Stimulated activated CD8-positive, alpha-beta memory T cell treated with anti-CD3 and anti-CD28 coated beads, Interleukin-7, amount 100 ng/mL, for 1 hour (primary cell): ENCODE data around the gene ABCC10.
A peak's percentile ranks its signal among the peaks of the same experiment; 100 is the strongest.
"Not testable (repeated sequence)": the region's sequence is repeated elsewhere in the genome, so short reads cannot be mapped to it uniquely, and the experiment has no call there.

Experiments
- DNase-seq, 2 donors: peaks; one replicate each; pipeline ENCODE4 v3.0.0-alpha.2; 2020; ENCODE audit warnings: low read depth in 2 of 2

Gene ABCC10

DNA sequence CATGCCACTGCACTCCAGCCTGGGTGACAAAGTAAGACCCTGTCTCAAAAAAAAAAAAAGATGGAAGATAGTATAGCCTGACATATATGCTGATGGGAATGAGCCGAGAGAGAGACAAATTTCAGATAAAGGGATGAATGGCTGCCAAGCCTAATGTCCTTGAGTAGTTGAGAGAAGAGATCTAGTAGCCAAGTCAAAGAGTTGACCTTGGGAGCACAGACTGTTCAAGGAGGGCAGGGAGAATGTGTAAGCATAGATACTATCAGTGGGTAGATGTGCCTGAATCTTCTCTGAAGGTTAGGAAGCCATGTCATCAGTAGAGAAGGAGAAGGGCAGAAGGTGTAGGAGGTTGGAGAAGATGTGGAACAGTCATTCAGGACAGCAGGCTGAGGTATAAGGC lies 20.0 kb upstream of the ABCC10 start:
- no peak for DNase-seq

GRCh38 chr6:43408259-43408658 lies 19.1 kb upstream of the ABCC10 start:
- no peak for DNase-seq

GRCh38 chr6:43410776-43411175 lies 16.6 kb upstream of the ABCC10 start:
- DNase-seq, result not testable (repeated sequence)

GRCh38 chr6:43412541-43412940 lies 14.8 kb upstream of the ABCC10 start:
- DNase-seq, result no peak

GRCh38 chr6:43413002-43413401 lies 14.3 kb upstream of the ABCC10 start:
- no peak for DNase-seq

GRCh38 chr6:43415275-43415674 lies 12.1 kb upstream of the ABCC10 start:
- not testable (repeated sequence) for DNase-seq

GRCh38 chr6:43416935-43417334 lies 10.4 kb upstream of the ABCC10 start:
- no peak for DNase-seq

GRCh38 chr6:43420012-43420709 lies 7.2 kb upstream of the ABCC10 start:
- DNase-seq, result no peak

DNA sequence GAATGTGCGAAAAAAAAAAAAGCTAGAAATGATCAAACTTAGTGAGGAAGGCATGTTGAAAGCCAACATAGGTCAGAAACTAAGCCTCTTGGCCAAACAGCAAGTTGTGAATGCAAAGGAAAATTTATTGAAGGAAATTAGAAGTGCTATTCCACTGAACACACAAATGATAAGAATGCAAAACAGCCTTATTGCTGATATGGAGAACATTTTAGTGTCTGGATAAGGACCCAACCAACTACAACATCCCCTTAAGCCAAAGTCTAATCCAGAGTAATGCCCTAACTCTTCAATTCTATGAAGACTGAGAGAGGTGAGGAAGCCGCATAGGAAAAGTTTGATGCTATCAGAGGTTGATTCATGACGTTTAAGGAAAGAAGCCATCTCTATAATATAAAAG lies 5.5 kb upstream of the ABCC10 start:
- DNase-seq, result no peak

DNA sequence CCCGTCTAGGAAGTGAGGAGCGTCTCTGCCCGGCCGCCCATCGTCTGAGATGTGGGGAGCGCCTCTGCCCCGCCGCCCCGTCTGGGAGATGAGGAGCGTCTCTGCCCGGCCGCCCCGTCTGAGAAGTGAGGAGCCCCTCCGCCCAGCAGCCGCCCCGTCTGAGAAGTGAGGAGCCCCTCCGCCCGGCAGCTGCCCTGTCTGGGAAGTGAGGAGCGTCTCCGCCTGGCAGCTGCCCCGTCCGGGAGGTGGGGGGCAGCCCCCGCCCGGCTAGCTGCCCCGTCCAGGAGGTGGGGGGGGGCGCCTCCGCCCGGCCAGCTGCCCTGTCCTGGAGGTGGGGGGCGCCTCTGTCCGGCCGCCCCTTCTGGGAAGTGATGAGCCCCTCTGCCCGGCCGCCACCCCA lies 2.3 kb upstream of the ABCC10 start:
- not testable (repeated sequence) for DNase-seq

DNA sequence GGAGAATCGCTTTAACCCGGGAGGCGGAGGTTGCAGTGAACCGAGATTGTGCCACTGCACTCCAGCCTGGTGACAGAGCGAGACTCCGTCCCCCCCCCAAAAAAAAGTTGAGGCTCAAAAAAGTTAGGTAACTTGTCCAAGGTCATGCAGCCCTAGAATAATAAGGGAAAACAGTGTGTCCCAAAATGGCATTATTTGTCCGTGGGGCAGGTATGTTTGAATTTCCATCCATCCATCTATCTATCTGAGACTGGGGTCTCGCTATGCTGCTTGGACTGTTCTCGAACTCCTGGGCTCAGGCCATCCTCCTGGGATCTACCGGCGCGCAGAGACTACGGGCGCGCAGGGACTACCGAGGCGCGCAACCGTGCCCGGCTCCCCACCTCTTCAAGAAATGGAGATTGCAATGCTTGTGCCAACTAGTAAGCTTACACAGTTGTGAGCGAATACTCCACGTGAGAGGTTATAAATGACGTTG lies 374 bp upstream of the ABCC10 start:
- no peak for DNase-seq

- peak in 1 of 2 donors; percentile 9 for DNase-seq
Observed at GRCh38 chr6:43428112-43428570, 800 bp downstream of the ABCC10 start.

DNA sequence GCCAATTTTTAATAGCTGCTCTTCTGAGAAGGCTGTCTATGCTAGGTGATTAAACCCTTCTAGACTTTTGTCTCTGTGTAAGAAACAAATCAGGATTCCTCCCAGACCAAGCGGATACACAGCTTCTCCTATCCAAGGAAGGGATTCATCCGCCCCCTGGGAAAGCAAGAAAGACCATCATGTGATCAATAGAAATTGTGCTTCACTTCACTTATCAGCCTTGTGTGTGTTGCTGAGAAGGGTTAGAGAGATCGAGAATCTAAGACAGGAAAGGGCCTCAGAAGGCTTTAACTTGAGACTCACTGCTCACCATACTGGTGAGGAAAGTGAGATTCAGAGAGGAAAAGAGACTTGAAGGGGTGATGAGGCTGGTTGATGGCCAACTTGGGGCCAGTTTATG lies 1.5 kb downstream of the ABCC10 start:
- DNase-seq, result no peak

DNA sequence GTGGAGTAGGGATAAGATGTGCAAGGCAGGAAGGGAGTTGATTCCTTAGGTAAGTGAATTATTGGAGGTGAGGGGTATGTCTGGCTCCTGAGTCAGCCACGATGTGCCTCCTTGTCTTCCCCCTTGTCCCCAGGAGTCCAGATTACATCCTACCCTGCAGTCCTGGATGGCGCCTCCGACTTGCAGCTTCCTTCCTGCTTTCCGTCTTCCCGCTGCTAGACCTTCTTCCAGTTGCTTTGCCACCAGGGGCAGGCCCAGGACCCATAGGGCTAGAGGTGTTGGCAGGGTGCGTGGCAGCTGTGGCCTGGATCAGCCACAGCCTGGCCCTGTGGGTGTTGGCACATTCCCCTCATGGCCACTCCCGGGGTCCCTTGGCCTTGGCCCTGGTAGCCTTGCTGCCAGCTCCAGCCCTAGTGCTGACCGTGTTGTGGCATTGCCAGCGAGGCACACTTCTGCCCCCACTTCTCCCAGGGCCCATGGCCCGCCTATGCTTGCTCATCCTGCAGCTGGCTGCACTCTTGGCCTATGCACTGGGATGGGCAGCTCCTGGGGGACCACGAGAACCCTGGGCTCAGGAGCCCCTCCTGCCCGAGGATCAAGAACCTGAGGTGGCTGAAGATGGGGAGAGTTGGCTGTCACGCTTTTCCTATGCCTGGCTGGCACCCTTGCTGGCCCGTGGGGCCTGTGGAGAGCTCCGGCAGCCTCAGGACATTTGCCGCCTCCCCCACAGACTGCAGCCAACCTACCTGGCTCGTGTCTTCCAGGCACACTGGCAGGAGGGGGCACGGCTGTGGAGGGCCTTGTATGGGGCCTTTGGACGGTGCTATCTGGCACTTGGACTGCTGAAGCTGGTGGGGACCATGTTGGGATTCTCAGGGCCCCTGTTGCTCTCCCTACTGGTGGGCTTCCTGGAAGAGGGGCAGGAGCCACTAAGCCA lies 4.9 kb downstream of the ABCC10 start:
- DNase-seq, result no peak

DNA sequence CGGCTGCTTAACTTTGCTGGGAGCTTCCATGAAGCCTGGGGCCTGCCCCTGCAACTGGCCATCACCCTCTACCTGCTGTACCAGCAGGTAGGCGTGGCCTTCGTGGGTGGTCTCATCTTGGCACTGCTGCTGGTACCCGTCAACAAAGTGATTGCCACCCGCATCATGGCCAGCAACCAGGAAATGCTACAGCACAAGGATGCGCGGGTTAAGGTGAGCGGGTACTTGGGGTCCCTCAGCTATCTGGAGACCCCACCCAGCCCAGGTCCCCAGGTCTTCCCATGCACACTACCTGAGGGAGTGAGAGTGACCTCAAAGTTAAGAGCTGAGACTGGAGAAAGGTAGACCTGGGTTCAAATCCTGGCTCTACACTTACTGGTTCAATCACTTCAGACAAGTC lies 5.8 kb downstream of the ABCC10 start:
- no peak for DNase-seq

DNA sequence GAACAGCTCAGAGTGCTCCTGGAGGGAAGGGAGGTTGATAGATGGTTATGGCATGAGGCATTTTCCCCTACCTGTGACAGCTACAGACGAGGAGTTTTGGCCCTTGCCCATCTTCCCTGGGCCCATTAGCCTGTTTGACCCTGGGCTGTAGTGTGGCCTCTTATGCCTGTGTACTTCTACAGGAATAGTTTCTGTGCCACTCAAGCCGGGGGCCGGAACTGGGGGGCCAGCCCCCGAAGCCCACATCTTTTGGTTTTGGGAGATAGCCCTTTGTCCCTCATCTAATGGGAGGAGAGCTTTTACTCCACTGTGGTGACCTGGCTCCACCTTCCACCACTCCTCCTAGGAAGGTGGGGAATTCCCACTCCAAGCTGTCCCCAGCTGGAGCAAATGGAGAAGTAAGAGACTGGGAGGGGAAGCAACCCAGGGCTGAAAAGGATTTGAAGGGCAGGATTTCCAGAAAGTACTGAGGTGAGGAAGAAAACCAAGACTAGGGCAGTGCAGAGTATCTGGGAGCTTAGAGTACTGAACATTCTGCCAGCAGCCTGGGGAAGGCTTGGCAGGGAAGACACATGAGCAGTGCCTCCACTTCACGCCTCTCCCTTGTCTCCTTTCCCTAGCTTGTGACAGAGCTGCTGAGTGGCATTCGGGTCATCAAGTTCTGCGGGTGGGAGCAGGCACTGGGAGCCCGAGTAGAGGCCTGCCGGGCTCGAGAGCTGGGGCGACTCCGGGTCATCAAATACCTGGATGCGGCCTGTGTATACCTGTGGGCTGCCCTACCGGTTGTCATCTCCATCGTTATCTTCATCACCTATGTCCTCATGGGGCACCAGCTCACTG lies 6.9 kb downstream of the ABCC10 start:
- DNase-seq, result no peak

GRCh38 chr6:43434943-43435342 lies 7.6 kb downstream of the ABCC10 start:
- DNase-seq, result no peak

DNA sequence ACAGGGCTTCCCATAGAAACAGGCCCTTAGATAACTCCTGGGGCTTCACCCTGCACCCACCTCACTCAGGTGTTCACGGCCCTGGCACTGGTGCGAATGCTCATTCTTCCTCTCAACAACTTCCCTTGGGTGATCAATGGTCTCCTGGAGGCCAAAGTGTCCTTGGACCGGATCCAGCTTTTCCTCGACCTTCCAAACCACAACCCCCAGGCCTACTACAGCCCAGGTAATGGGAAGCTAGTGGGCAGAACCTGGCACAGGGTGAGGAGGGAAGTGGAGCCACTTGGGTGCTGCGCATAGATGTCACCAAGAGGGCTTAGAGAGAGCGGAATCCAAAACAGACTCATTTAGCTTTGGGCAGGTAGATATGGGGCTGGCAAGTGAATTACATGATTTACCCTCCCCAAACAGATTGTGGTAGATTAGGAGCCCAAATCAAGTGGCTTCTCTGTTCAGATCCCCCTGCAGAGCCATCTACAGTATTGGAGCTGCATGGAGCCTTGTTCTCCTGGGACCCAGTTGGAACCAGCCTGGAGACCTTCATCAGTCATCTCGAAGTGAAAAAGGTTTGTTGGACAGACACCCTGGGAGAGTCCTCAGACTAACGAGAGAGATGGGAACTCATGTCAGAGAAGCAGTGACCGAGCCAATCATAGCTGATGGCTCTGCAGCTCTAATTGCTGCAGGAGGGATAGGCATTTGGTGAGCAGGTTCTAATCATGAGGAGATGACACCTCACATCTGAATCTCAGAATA lies 8.5 kb downstream of the ABCC10 start:
- DNase-seq, result no peak

- no peak for DNase-seq
Observed at GRCh38 chr6:43436577-43437282, 9.4 kb downstream of the ABCC10 start.

GRCh38 chr6:43437700-43438099 lies 10.4 kb downstream of the ABCC10 start:
- DNase-seq, result no peak
